Cerebellar nuclear complex (tissue), 1 donor: Measurements from ENCODE around the gene CAP2.
A peak's percentile ranks its signal among the peaks of the same experiment; 100 is the strongest.
"Not testable (repeated sequence)": the region's sequence is repeated elsewhere in the genome, so short reads cannot be mapped to it uniquely, and the experiment has no call there.

Experiments
- DNase-seq, 2 experiments: peaks; one replicate each; lab custom pipeline; 2025; lab: John Stamatoyannopoulos, UW

The CAP2 gene

DNA sequence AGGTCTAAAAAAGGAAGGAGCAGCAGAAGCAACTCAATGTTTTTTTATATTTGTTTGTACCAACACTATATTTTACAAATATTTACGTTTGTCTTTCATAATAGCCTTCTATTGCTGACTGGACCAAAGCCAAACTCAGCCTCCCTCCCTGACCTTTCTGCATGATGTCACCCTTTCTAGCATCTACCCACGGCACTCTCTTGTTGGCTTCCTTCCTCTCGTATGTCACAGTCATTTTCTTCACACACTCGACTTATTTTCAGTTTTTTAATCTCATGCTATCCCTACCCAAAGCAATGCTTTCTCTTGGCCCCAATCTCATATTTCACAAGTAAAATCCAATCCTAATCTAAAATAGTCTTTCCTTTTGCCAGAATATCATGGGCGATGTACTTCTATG, 190.4 kb downstream of the CAP2 start:
- no peak for DNase-seq

- DNase-seq, result peak in 1 of 2 experiments; percentile 68
Observed at GRCh38 chr6:17584241-17584803, 190.9 kb downstream of the CAP2 start.

- DNase-seq, result no peak
Observed at GRCh38 chr6:17585766-17586490, 192.5 kb downstream of the CAP2 start.

- not testable (repeated sequence) for DNase-seq
Observed at GRCh38 chr6:17586623-17587022, 193.2 kb downstream of the CAP2 start.

- no peak for DNase-seq
Observed at GRCh38 chr6:17588011-17588410, 194.6 kb downstream of the CAP2 start.

GRCh38 chr6:17589406-17590096, 196.2 kb downstream of the CAP2 start:
- DNase-seq, result no peak

DNA sequence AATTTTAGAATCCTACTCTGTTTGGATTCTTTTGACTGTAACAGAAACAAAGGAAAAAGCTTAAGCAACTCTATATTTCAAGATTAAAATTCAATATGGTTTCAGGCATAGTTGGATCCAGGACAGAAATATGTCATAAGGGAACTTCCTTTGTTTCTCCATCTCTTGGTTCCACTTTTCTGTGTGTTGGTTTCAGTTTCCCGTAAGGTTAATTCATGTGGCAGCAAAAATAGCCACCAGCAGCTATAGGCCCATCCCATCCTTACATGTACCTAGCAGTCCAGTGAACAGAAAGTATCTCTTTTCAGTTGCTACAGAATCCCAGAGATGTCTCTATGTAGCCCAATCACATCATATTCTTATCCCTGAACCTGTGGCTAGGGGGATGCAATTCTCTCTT, 197.9 kb downstream of the CAP2 start:
- no peak for DNase-seq

- DNase-seq, result no peak
Observed at GRCh38 chr6:17593246-17593645, 199.9 kb downstream of the CAP2 start.

DNA sequence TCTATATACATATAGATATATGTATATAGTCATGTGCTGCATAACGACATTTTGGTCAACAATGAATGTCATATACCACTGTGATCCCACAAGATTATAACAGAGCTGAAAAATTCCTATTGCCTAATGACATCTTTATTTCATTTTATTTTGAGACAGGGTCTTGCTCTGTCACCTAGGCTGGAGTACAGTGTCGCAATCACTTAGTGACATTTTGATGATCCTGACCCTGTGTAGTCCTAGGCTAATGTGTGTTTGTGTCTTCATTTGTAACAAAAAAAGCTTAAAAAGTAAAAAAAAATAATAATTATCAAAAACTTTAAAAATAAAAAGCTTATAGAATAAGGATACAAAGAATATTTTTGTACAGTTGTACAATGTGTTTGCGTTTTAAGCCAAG, 202.7 kb downstream of the CAP2 start:
- no peak for DNase-seq

GRCh38 chr6:17599877-17600526, 206.6 kb downstream of the CAP2 start, which contains the start of gene FAM8A1:
Gene FAM8A1 (plus strand): TSS chr6:17600302. CDS start chr6:17600410, 108 bp downstream.
- DNase-seq, result peak; percentile 73 to 88

DNA sequence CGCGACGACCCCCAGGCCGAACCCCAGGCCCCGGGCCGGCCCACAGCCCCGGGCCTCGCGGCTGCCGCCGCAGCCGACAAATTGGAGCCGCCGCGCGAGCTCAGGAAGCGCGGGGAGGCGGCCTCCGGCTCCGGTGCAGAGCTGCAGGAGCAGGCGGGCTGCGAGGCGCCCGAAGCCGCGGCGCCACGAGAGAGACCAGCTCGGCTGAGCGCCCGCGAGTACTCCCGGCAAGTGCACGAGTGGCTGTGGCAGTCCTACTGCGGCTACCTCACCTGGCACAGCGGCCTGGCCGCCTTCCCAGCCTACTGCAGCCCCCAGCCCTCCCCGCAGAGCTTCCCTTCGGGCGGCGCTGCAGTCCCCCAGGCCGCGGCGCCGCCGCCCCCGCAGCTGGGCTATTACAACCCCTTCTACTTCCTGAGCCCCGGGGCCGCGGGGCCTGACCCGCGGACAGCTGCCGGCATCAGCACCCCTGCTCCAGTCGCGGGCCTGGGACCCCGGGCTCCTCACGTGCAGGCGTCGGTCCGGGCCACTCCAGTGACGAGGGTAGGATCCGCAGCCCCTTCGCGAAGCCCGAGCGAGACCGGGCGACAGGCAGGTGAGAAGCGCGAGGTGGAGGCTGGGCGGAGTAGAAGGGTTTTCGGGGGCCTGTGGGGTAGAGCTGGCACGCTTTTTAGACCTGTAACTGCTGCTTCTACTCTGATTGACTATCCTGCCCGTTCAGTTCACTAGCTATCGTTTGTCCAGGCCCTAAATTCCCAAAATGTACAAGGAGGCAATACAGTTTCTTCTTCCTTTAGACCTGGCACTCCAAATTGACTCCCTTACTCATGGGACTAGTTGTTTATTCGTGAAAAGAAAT, 207.4 kb downstream of the CAP2 start:
- DNase-seq, result no peak

DNA sequence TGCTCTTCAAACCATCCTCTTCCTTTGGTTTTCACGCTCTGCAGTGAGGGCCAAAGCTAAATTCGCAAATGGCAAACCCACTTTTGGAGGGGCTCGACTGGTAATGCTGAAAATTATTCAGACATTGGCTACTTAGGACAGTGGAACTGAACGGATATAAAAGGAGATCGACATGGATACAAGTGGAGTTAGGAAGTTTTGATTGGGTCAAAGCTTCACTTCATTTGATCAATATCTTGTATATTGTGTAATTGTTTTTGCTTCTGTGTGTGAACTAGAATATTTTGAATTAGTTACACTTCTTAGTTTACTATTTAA, 207.9 kb downstream of the CAP2 start:
- no peak for DNase-seq

GRCh38 chr6:17602888-17603287, 209.5 kb downstream of the CAP2 start:
- DNase-seq, result no peak

DNA sequence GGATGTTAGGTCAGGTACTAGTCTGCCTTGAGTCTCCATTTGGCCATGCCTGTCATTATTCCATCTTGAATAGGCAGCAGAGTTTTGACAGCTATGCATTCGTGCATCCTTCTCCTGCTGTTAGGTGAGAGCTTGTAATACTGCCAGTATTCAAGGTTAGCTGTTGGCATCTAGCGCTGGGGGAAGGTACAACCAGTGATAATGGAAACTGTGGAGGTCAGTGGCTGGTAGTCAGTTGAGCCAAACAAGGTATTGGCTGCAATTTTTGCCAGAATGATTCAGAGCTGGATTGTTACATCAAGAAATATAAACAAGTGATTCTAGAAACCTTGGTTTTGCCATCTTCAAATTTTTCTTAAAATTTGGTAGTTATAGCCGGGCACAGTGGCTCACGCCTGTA, 213.2 kb downstream of the CAP2 start:
- no peak for DNase-seq
